ENCODE results near the gene RIIAD1.

GRCh38 chr1:151728151-151729054, 7.1 kb downstream of the RIIAD1 start:
- TF ChIP-seq JUN (IDR thresholded peaks at IDR 0.05; ENCODE audit: borderline replicate concordance, insufficient read depth, insufficient read length, low read depth) = no peak
- TF ChIP-seq CTCF (IDR thresholded peaks at IDR 0.05; ENCODE audit: extremely low read depth in 1 of 2, insufficient read depth in 1 of 2, low read depth in 1 of 2, low read length in 2 of 2) = no peak
- TF ChIP-seq FOS (IDR thresholded peaks at IDR 0.05; ENCODE audit: borderline replicate concordance, insufficient read depth, low read length) = no peak
- TF ChIP-seq POLR2A (IDR thresholded peaks at IDR 0.05; ENCODE audit: low read depth, low read length) = no peak
- TF ChIP-seq EZH2 (IDR thresholded peaks at IDR 0.05; ENCODE audit: borderline replicate concordance, low read depth, low read length, severe bottlenecking) = peak; percentile 9
- TF ChIP-seq POLR2AphosphoS5 (IDR thresholded peaks at IDR 0.05; ENCODE audit: insufficient read depth, low read depth, low read length) = no peak
